ENCODE data around the gene ITPKA.
"Not testable (repeated sequence)": the region's sequence is repeated elsewhere in the genome, so short reads cannot be mapped to it uniquely, and the experiment has no call there.

ITPKA gene

DNA sequence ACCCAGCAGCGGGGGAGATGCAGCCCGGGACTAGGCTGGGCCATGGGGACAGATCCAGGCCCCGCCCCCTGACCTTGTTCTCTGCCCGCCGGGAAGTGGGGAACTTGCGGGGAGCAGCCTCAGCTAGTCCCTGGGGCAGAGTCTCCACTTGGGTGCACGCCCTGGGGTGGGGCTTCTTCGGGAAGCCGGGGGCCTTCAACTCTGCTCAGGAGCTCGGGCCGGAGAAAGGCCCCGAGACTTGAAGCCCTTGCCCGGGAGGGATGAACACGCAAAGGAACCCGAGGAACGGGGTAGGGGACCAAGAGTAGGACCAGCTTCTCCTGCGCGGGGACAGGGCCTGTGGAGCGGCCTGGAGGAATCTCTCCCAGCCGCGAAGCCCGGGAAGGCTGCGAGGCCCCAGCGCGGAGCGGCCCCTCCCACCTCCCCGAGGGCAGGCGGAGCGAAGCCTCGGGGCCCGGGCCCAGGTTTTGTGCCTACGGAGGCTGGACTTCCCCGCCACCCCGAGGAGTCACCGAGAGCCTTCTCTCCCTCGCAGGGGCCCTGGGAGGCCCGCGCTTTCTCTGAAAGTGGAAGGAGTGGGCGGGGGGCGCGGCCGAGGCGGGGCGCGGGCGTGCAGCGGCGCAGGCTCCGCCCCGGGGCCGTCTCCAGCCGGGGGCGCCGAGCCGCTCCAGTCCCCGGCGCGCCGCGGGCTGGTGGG, at the start of gene ITPKA:
Gene ITPKA (plus strand): TSS at position 670 of the 697 bp plus-strand sequence. CDS start 54 bp downstream, outside the sequence.
- DNase-seq = peak; percentile 71

DNA sequence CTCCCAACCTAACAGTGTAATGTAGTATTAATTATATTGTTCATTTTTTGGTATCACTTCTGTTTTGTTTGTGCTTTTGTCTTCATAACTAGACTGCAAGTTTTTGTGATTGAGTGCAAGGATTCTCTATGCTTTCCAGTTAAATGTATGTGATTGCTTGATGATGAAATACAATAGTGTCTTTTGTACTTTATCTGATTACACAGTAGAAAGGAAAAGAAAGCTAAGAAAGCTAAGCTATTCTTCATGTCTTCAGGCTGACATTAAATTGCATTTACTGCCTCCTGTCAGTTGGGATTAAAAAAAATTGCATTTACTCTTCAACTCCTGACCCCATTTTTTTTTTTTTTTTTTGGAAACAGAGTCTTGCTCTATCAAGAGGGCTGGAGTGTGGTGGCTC, 48.3 kb upstream of the ITPKA start:
- DNase-seq = no peak

- DNase-seq = no peak
Observed at GRCh38 chr15:41462084-41462795, 31.4 kb upstream of the ITPKA start.

GRCh38 chr15:41464889-41465580, 28.6 kb upstream of the ITPKA start:
- DNase-seq = no peak

DNA sequence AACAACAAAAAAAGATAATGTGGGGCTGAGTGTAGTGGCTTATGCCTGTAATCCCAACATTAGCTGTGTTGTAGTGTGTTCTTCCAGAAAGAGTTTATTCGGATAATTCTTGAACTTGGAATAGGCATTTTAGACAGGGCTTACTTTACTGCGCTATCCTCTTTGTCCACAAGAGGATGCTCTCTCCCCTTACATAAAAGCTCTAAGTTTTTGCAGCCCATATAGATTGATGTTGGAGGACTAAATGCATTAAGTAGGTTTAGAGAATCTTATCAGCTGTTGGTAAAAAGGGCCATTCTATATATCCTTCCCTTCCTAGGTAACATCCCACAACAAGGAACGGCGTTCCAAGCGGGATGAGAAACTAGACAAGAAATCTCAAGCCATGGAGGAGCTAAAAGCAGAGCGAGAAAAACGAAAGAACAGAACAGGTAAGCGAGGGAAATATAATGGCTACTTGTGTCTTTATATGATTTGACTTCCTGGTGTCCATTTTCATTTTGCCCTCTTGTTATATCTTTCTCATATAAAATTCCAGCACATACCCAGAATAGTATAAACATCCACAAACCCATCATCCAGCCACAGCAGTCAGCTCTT, 27.8 kb upstream of the ITPKA start:
- no peak for DNase-seq

DNA sequence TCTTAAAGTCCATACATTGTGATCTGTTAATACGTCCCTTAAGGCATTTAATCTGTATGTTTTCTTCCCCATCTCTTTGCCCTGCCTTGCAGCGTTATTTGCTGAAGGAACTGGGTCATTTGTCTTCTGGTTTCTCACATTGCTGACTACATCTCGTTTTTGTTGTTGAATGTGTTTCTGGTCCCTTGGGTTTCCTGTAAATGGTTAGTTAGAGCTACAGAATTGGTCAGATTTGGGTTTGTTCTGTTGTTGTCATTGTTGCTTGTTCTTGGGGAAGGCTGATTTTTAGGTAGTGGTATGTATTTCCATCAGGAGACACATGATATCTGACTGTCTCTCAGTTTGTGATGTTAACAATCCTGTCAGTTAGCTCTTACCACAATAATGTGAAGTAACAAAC, 27.0 kb upstream of the ITPKA start:
- DNase-seq = no peak

GRCh38 chr15:41469644-41470043, 24.0 kb upstream of the ITPKA start:
- not testable (repeated sequence) for DNase-seq

DNA sequence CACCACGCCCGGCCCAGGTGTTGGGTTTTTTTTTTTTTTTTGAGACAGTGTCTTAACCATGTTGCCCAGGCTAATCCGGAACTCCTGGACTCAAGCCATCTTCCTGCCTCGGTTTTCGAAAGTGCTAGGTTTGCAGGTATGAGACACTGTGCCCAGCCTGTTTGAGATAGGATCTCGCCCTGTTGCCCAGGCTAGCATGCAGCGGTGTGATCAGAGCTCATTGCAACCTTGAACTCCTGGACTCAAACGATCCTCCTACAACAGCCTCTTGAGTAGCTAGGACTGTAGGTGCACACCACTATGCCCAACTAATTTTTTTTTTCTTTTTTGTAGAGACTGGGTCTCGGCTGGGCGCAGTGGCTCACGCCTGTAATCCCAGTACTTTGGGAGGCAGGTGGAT, 20.3 kb upstream of the ITPKA start:
- no peak for DNase-seq

GRCh38 chr15:41474436-41474835, 19.2 kb upstream of the ITPKA start:
- DNase-seq = no peak

DNA sequence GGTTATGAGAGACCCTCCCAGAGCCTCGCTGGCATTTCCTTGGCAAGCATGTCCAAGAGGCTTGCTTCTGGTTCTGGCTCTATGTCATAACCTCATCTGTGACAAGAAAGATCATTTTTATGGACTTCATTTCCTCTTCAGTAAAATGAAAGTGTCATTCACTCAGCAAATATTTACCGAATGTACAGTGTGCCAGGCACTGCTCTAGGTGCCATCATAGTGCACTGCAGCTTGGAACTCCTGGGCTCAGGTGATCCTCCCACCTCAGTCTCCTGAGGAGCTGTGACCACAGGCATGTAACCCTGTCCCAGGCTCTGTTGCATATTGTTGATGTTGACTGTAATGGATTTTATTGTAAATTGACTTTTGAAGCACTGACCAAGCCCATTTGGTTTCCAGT, 18.7 kb upstream of the ITPKA start:
- DNase-seq = no peak

- DNase-seq = no peak
Observed at GRCh38 chr15:41476416-41477048, 17.1 kb upstream of the ITPKA start.

DNA sequence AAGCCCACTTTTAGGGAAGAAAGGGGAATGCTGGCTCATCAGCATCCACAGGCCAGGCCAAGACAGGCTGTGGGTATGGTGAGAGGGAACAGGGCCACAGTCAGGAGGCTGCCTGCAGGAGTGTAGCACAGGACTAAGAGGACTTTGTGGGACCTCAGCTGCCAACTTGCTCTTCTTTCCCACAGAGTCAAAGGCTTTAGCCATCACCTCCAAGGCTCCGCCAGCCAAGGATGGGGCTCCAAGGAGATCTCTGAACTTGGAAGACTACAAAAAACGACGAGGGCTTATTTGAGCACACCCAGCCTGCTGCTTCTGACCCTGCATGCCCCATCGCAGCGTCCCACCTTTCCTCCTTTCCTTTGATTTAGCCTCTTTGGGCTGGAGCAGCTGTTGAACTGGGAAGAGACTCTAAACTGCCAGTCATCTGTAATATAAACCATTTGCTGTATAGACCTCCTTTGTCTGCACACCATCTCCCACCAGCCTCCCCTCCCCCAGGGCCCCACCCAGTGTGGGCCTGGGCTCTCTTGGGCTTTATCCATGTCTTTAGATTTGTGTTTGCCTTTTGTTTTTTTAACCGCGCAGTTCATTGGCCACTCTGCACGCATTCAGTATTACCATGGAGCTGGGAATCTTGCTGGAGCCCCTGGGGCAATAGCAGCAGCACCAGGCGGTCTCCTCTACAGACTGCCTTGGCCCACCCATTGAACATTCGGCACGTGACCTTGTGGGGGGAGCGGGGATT, 13.1 kb upstream of the ITPKA start:
- no peak for DNase-seq

DNA sequence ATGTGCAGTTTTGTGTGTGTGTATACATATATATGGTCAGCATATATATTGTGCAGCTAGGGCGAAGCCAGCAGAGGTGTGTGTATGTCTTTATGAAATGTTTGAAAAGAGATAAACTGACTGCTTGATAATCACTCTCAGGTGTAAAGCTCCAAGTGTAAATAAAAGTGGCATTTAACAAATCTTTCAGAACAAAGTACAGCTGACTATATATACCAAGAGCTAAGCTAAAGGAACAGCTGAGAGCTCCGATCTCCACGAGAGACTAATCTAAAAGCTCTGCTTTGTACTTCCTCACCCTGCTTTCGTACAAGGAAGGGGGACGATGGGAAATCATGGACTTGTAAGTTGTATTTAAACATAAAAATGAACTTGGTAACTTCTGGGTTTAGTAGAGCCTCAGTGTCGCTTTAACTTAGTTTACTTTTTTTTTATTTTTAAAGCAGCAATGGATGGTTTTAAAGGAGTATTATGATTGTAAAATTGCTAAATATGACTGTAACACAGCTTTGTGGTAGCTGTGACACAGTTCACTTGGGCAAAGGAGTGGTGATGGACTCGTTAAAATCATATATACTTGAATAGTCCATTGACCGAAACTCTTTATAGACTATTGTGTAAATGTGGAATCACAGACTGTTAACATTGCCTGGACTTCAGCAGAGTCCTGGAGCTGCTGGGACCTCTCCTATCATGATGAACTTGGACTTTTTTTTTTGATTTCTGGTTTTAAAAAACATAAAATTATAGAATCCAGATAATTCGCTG, 11.4 kb upstream of the ITPKA start:
- DNase-seq = no peak

- DNase-seq = no peak
Observed at GRCh38 chr15:41483115-41483514, 10.6 kb upstream of the ITPKA start.

DNA sequence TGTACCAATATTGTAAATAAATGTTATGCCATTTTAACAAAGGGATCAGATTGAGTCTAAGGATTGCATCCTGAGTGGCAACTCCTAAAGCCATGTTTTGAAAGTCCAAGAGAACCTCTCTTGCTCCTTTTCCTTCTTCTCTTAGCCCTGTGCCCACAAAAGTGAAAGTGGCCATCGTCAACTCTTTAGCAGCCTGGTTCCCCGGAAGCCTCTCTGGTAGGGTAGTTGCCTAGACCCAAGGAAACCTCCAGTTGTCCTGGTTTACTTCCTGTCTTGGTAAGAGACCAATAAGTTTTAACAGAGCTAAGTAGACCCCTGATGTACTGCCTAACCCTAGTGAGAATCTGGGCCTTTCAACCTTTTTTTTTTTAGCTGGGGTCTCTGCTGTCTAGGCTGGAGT, 10.2 kb upstream of the ITPKA start:
- DNase-seq = no peak

DNA sequence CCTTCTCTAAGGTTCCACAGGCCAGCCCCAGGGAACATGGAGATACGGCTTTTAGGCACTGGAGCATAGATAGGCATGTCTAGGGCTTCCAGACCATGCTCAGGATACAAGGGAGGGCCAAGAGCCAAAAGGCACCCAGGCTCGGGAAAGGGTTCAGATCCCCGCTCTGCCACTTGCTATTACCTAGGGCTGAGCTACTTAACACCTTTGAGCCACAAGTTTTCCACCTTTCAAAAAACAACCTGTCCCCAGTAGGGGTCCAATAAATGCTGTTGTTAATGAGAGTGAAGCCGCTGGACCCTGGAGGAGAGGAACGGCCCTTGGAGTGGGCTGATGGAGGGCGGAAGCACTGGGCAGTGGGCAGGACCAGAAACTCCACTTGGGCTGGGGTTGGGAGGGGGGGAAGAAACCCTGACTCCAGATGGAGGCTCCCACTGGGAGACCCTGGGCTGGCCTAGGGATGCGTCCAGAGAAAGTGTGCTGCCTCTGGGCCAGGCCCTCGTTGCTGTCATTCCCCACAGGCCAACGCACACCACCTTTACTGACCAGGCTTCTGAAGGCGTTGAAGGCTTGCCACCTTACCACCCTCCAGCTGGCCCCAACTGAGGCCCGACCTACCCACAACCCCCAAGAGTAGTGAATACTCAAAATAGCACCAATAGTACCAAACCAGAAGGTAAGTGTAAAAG, 8.6 kb upstream of the ITPKA start:
- no peak for DNase-seq

GRCh38 chr15:41486286-41486685, 7.4 kb upstream of the ITPKA start:
- no peak for DNase-seq

DNA sequence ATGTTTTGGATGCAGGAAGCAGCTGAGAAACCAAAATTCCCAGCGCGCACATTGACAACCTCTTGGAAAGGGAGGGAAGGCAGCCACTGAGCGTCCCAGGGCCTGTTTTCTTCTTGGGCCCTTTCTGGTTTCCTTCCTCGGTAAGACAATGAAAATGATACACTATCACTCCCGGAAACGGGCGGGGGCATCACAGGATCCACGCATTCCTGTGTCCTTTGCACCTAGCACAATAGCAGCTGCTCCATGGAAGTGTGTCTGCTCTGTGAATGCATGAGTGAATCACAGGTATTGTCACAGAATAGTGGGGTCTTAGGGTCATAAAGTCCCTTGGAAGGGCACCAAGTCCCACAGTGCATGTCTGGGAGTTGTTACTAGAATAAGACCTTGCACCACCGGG, 6.3 kb upstream of the ITPKA start:
- no peak for DNase-seq

- DNase-seq = no peak
Observed at GRCh38 chr15:41487802-41488201, 5.9 kb upstream of the ITPKA start.

- no peak for DNase-seq
Observed at GRCh38 chr15:41489641-41490040, 4.0 kb upstream of the ITPKA start.

DNA sequence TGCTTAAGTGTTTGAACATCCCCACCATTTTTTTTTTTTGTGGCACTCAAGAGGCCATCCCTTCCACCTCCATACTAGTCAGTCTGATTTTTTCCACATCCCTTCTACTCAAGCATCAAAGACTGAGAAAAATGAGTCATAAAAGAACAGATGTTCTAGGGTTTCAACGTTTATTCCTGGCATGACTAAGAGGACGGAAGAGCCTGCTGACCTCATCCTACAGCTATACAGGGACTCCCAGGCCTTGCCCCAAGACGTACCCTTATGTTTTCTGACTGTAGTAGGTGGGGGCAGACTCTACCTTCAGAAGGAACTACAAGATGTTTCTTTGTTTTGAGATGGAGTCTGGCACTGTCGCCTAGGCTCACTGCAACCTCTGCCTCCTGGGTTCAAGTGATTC, 3.3 kb upstream of the ITPKA start:
- no peak for DNase-seq

All from NCI-H1105 (cell line).